Breast epithelium (tissue), 3 donors: Measurements from ENCODE around the gene CCSER1.

Experiments
- POLR2A ChIP-seq: fragments of 450-650 bp; IDR thresholded peaks from one replicate; pipeline ENCODE4 v1.6.1; 2016; ENCODE audit warnings: antibody characterized with exemption, mild to moderate bottlenecking, moderate library complexity
- POLR2AphosphoS5 ChIP-seq, 3 donors: sonication (generic); formaldehyde crosslinking; IDR thresholded peaks; one replicate each; pipeline ENCODE4 v1.6.1; 2017; ENCODE audit warnings: antibody characterized with exemption in 3 of 3
- TF ChIP-seq, protein P1 (sequence below), 3 donors: fragments of 450-650 bp; IDR thresholded peaks; one replicate each; pipeline ENCODE4 v1.5.1; 2016 to 2017; ENCODE audit warnings: antibody characterized with exemption in 3 of 3, mild to moderate bottlenecking in 3 of 3, moderate library complexity in 3 of 3

DNA sequence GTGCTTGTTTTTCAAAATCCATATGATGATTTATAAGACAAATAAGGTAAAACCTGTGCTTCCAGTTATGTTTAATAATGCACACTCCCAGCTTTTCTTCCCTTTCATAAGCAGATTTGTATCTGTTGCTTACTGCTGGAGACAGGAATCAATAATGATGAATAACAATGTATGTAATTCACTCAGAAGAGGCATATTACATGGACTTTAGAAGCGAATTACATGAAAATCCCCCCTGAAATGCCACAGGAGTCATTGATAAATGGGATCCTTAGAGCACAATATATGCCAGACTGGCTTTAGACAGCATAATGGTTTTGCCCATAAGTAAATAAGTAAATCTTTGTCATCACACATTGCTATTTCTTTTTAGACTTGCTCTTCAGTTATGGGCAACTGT is 892.3 kb downstream of the CCSER1 start:
- no peak for TF ChIP-seq POLR2AphosphoS5 (IDR thresholded peaks at IDR 0.05)
- TF ChIP-seq, protein P1, sequence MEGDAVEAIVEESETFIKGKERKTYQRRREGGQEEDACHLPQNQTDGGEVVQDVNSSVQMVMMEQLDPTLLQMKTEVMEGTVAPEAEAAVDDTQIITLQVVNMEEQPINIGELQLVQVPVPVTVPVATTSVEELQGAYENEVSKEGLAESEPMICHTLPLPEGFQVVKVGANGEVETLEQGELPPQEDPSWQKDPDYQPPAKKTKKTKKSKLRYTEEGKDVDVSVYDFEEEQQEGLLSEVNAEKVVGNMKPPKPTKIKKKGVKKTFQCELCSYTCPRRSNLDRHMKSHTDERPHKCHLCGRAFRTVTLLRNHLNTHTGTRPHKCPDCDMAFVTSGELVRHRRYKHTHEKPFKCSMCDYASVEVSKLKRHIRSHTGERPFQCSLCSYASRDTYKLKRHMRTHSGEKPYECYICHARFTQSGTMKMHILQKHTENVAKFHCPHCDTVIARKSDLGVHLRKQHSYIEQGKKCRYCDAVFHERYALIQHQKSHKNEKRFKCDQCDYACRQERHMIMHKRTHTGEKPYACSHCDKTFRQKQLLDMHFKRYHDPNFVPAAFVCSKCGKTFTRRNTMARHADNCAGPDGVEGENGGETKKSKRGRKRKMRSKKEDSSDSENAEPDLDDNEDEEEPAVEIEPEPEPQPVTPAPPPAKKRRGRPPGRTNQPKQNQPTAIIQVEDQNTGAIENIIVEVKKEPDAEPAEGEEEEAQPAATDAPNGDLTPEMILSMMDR (IDR thresholded peaks at IDR 0.05) = no peak
- TF ChIP-seq POLR2A = no peak
